Activated CD4-positive, alpha-beta T cell treated with anti-CD3 and anti-CD28 coated beads, Interleukin-2, amount 10 ng/mL, durations not matched to agents 7 days and 5 days (primary cell): ENCODE results near the gene FRYL. TPM values are rescaled to one million over a fixed set of nuclear protein-coding genes. Genes with fewer than 3 reads are reported as not detected.
"Not testable (repeated sequence)": the region's sequence is repeated elsewhere in the genome, so short reads cannot be mapped to it uniquely, and the experiment has no call there.

Experiments
- CTCF ChIA-PET: fragments of 350-600 bp; sonication (Branson Sonifier 250); formaldehyde crosslinking; loops from one replicate; lab custom pipeline; 2021; ENCODE audit warnings: antibody characterized with exemption; lab: Charles Lee
- POLR2A ChIA-PET: fragments of 350-600 bp; sonication (Branson Sonifier 250); formaldehyde crosslinking; loops from one replicate; lab custom pipeline; 2021; ENCODE audit warnings: antibody characterized with exemption; lab: Charles Lee
- DNase-seq: peaks from one replicate; pipeline ENCODE4 v3.0.0-alpha.2; 2020
- H3K27ac Mint-ChIP-seq: one replicate; pipeline ENCODE4 v1.8.0; 2021; ENCODE audit warnings: mild to moderate bottlenecking, moderate library complexity, mixed read lengths
- H3K27me3 Mint-ChIP-seq: one replicate; pipeline ENCODE4 v1.8.0; 2021; ENCODE audit warnings: mixed read lengths
- H3K36me3 Mint-ChIP-seq: one replicate; pipeline ENCODE4 v1.8.0; 2021; ENCODE audit warnings: low read depth, mixed read lengths
- H3K4me1 Mint-ChIP-seq: one replicate; pipeline ENCODE4 v1.8.0; 2021; ENCODE audit warnings: mixed read lengths
- H3K4me3 Mint-ChIP-seq: one replicate; pipeline ENCODE4 v1.8.0; 2021; ENCODE audit warnings: mild to moderate bottlenecking, moderate library complexity, mixed read lengths
- H3K9me3 Mint-ChIP-seq: one replicate; pipeline ENCODE4 v1.8.0; 2021; ENCODE audit warnings: mixed read lengths
- total RNA-seq, 2 experiments: library from RNA; stranded (reverse); gene quantifications; one replicate each; pipeline ENCODE4 v1.2.3, GENCODE V29; 2021

FRYL gene
- total RNA-seq, 2 experiments from 2014 or later: 96.8 to 102 TPM

GRCh38 chr4:48725414-48725813 is 54.7 kb downstream of the FRYL start:
- DNase-seq: no peak
- no peak overlapping the region for H3K27ac Mint-ChIP-seq
- H3K27me3 Mint-ChIP-seq: no peaks in the 10 kb centered on the region
- peaks cover 68% of the 10 kb centered on the region for H3K4me1 Mint-ChIP-seq
- no peak overlapping the region for H3K4me3 Mint-ChIP-seq
- CTCF ChIA-PET: no interaction called here
- H3K36me3 Mint-ChIP-seq: peaks cover 50% of the 10 kb centered on the region
- POLR2A ChIA-PET: no interaction called here
- H3K9me3 Mint-ChIP-seq: peaks cover 7% of the 10 kb centered on the region

- H3K4me3 Mint-ChIP-seq: no peak overlapping the region
- H3K36me3 Mint-ChIP-seq: peaks cover 43% of the 10 kb centered on the region
- peaks cover 42% of the 10 kb centered on the region for H3K4me1 Mint-ChIP-seq
- H3K9me3 Mint-ChIP-seq: peaks cover 9% of the 10 kb centered on the region
- no peak overlapping the region for H3K27ac Mint-ChIP-seq
- ChIA-PET POLR2A (no interaction called here), CTCF (no interaction called here)
- no peaks in the 10 kb centered on the region for H3K27me3 Mint-ChIP-seq
- no peak for DNase-seq
Measured at GRCh38 chr4:48722509-48723446, 57.3 kb downstream of the FRYL start.

- no peak overlapping the region for H3K27ac Mint-ChIP-seq
- CTCF ChIA-PET: no interaction called here
Measured at GRCh38 chr4:48720459-48720858, 59.6 kb downstream of the FRYL start.

GRCh38 chr4:48718818-48719465 is 61.1 kb downstream of the FRYL start:
- no peaks in the 10 kb centered on the region for H3K27me3 Mint-ChIP-seq
- H3K4me1 Mint-ChIP-seq: peaks cover 21% of the 10 kb centered on the region
- DNase-seq: no peak
- POLR2A ChIA-PET: no interaction called here
- H3K4me3 Mint-ChIP-seq: no peak overlapping the region
- H3K36me3 Mint-ChIP-seq: peaks cover 41% of the 10 kb centered on the region
- CTCF ChIA-PET: no interaction called here
- no peak overlapping the region for H3K27ac Mint-ChIP-seq
- peaks cover 15% of the 10 kb centered on the region for H3K9me3 Mint-ChIP-seq

More at GRCh38 chr4:48720459-48720858, 59.6 kb downstream of the FRYL start:
- H3K27me3 Mint-ChIP-seq: no peaks in the 10 kb centered on the region
- peaks cover 15% of the 10 kb centered on the region for H3K9me3 Mint-ChIP-seq
- POLR2A ChIA-PET: no interaction called here
- H3K36me3 Mint-ChIP-seq: peaks cover 45% of the 10 kb centered on the region
- peaks cover 23% of the 10 kb centered on the region for H3K4me1 Mint-ChIP-seq
- DNase-seq: no peak
- no peak overlapping the region for H3K4me3 Mint-ChIP-seq

GRCh38 chr4:48716285-48716684 is 63.8 kb downstream of the FRYL start:
- not testable (repeated sequence) for H3K27me3 Mint-ChIP-seq
- peaks cover 18% of the 10 kb centered on the region for H3K9me3 Mint-ChIP-seq

GRCh38 chr4:48710446-48711209 is 69.5 kb downstream of the FRYL start:
- ChIA-PET CTCF (interaction anchor here (1.2 kb wide), 1 partner anchor 11 kb away, joined by 3 read pairs; no protein-coding TSS in a partner anchor), POLR2A (no interaction called here)
- peaks cover 1% of the 10 kb centered on the region for H3K4me1 Mint-ChIP-seq
- no peak overlapping the region for H3K4me3 Mint-ChIP-seq
- no peak overlapping the region for H3K27ac Mint-ChIP-seq
- no peaks in the 10 kb centered on the region for H3K27me3 Mint-ChIP-seq
- no peak for DNase-seq
- H3K36me3 Mint-ChIP-seq: peaks cover 33% of the 10 kb centered on the region
- peaks cover 14% of the 10 kb centered on the region for H3K9me3 Mint-ChIP-seq

More at GRCh38 chr4:48716285-48716684, 63.8 kb downstream of the FRYL start:
- CTCF ChIA-PET, POLR2A ChIA-PET, H3K27ac Mint-ChIP-seq, H3K4me1 Mint-ChIP-seq, DNase-seq, H3K4me3 Mint-ChIP-seq: not testable (repeated sequence)
- peaks cover 35% of the 10 kb centered on the region for H3K36me3 Mint-ChIP-seq

- peaks cover 1% of the 10 kb centered on the region for H3K4me1 Mint-ChIP-seq
- DNase-seq: no peak
- POLR2A ChIA-PET: no interaction called here
- H3K27ac Mint-ChIP-seq: no peak overlapping the region
- peaks cover 14% of the 10 kb centered on the region for H3K9me3 Mint-ChIP-seq
- peaks cover 33% of the 10 kb centered on the region for H3K36me3 Mint-ChIP-seq
- H3K4me3 Mint-ChIP-seq: no peak overlapping the region
- CTCF ChIA-PET: interaction anchor here (1.2 kb wide), 1 partner anchor 11 kb away, joined by 3 read pairs; no protein-coding TSS in a partner anchor
- no peaks in the 10 kb centered on the region for H3K27me3 Mint-ChIP-seq
Measured at GRCh38 chr4:48709901-48710300, 70.2 kb downstream of the FRYL start.

- Mint-ChIP-seq H3K4me3 (no peak overlapping the region), H3K9me3 (peaks cover 14% of the 10 kb centered on the region), H3K27me3 (no peaks in the 10 kb centered on the region), H3K36me3 (peaks cover 36% of the 10 kb centered on the region), H3K4me1 (peaks cover 2% of the 10 kb centered on the region), H3K27ac (no peak overlapping the region)
- POLR2A ChIA-PET: no interaction called here
- DNase-seq: no peak
- CTCF ChIA-PET: interaction anchor here (0.7 to 1.0 kb wide), 2 partner anchors 10 to 241 kb away, joined by 3 read pairs; no protein-coding TSS in a partner anchor
Measured at GRCh38 chr4:48708610-48709009, 71.5 kb downstream of the FRYL start.

GRCh38 chr4:48706736-48707135 is 73.3 kb downstream of the FRYL start:
- Mint-ChIP-seq H3K27me3 (no peaks in the 10 kb centered on the region), H3K36me3 (peaks cover 35% of the 10 kb centered on the region), H3K4me1 (peaks cover 4% of the 10 kb centered on the region), H3K9me3 (peaks cover 8% of the 10 kb centered on the region), H3K4me3 (no peak overlapping the region), H3K27ac (no peak overlapping the region)
- CTCF ChIA-PET: no interaction called here
- POLR2A ChIA-PET: no interaction called here
- no peak for DNase-seq

GRCh38 chr4:48705609-48706008 is 74.5 kb downstream of the FRYL start:
- Mint-ChIP-seq H3K36me3 (peaks cover 30% of the 10 kb centered on the region), H3K4me3 (no peak overlapping the region), H3K27ac (no peak overlapping the region), H3K9me3 (peaks cover 2% of the 10 kb centered on the region), H3K4me1 (peaks cover 7% of the 10 kb centered on the region), H3K27me3 (no peaks in the 10 kb centered on the region)
- no peak for DNase-seq
- POLR2A ChIA-PET: no interaction called here
- CTCF ChIA-PET: no interaction called here

- ChIA-PET POLR2A (no interaction called here), CTCF (interaction anchor here (0.7 kb wide), 1 partner anchor 240 kb away, joined by 4 read pairs; no protein-coding TSS in a partner anchor)
- no peaks in the 10 kb centered on the region for H3K27me3 Mint-ChIP-seq
- peaks cover 13% of the 10 kb centered on the region for H3K4me1 Mint-ChIP-seq
- H3K9me3 Mint-ChIP-seq: no peaks in the 10 kb centered on the region
- DNase-seq: no peak
- H3K4me3 Mint-ChIP-seq: no peak overlapping the region
- H3K36me3 Mint-ChIP-seq: peaks cover 18% of the 10 kb centered on the region
- no peak overlapping the region for H3K27ac Mint-ChIP-seq
Measured at GRCh38 chr4:48704091-48704802, 75.8 kb downstream of the FRYL start.

GRCh38 chr4:48699475-48699874 is 80.6 kb downstream of the FRYL start:
- Mint-ChIP-seq H3K27me3 (no peaks in the 10 kb centered on the region), H3K9me3 (no peaks in the 10 kb centered on the region), H3K4me1 (peaks cover 25% of the 10 kb centered on the region), H3K4me3 (no peak overlapping the region), H3K27ac (no peak overlapping the region), H3K36me3 (peaks cover 24% of the 10 kb centered on the region)
- no peak for DNase-seq
- POLR2A ChIA-PET: no interaction called here
- CTCF ChIA-PET: interaction anchor here (1.4 kb wide), 2 partner anchors 9 to 11 kb away, joined by 3 read pairs; no protein-coding TSS in a partner anchor
